ENCODE data around the gene ACOT2.

DNA sequence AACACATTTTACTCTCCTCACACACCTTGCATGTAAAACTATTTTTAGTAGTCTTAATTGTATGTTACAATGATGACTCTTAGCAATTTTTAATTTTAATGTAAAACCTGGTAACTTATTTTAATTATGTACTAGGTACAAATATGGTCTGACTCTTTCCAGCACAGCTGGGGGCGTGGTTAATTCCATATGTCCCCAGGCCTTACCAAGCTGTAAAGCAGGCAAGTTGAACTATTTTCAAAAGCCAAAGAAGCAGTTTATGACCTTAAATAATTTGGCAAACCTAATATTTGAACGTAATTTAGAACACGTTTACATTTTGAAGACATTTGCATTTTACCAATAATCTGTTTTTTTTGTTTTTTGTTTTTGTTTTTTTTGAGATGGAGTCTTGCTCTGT, 34.0 kb downstream of the ACOT2 start:
- TF ChIP-seq CTCF (IDR thresholded peaks at IDR 0.05) (no peak), POLR2A (IDR thresholded peaks at IDR 0.05) (no peak)
